Measurements from ENCODE around the gene ARSH.
"Not testable (repeated sequence)": the region's sequence is repeated elsewhere in the genome, so short reads cannot be mapped to it uniquely, and the experiment has no call there.

Gene ARSH, protein sequence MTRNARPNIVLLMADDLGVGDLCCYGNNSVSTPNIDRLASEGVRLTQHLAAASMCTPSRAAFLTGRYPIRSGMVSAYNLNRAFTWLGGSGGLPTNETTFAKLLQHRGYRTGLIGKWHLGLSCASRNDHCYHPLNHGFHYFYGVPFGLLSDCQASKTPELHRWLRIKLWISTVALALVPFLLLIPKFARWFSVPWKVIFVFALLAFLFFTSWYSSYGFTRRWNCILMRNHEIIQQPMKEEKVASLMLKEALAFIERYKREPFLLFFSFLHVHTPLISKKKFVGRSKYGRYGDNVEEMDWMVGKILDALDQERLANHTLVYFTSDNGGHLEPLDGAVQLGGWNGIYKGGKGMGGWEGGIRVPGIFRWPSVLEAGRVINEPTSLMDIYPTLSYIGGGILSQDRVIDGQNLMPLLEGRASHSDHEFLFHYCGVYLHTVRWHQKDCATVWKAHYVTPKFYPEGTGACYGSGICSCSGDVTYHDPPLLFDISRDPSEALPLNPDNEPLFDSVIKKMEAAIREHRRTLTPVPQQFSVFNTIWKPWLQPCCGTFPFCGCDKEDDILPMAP

DNA sequence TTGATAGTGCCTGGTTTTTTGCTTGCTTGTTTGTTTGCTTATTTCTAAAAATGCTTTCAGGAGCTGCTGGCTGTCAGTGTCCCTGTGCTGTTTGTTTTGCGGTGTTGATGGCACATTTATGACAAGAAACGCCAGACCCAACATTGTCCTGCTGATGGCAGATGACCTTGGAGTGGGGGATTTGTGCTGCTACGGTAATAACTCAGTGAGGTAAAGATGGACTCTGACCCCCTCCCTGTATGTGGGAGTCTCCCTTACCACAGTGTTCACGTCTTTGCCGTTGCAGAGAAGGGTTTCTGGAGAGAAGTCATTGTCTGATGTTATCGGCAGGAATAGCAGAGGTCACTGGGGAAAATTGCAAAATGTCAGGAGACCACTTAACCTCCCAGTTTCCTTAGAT lies at the start of gene ARSH:
Gene ARSH, plus strand, starts transcription at position 52 of the 400 bp plus-strand sequence. Its CDS starts 67 bp downstream, at position 119.
- no peak for DNase-seq (ENCODE audit: low spot score)

DNA sequence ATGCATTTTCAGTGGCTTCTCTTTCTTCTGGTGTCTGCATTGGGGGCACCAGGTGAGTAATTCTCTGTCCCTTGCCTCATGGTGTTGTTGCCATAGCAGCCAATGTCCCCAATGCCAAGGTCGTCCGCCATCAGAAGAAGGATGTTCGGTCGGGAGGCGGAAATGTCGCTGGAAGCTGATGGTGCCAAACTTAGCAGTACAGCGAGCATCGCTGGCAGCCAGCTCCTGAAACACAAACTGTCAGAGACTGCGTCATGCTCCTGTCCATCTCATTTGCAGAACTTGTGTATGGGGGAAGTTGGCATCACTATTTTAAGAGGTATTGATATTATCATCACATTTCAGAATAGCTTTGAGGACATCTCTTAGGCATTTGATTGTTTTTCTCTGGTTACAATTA lies 48.1 kb upstream of the ARSH start:
- no peak for DNase-seq (ENCODE audit: low spot score)

DNA sequence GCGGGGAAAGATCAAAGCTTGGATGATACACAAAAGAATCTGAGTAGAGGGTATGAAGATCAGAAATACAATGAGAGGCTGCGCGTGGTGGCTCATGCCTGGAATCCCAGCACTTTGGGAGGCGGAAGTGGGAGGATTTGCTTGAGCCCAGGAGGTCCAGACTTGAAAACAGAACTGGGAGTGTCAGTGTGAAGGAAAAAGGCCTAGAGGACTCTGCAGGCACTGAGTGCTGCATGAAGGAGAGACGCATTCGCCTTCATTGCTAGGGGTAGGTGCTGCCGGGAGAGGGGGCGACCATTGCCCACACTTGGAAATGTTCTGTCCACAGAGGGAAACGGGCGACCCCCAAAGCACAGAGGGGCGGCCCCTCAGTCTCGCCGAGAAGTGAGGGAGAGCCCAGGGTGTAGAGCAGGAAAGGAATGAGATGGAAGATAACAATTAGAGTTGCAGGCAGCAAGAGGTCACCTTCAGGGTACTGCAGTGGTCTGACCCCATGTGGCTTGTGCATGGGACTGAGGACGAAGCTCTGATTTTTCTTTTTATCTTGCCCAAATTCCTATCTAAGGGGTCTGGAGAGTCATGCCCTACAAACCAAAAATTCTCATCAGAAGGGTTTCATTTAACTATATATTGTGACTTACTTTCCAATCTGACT lies 45.4 kb upstream of the ARSH start:
- no peak for DNase-seq (ENCODE audit: low spot score)

DNA sequence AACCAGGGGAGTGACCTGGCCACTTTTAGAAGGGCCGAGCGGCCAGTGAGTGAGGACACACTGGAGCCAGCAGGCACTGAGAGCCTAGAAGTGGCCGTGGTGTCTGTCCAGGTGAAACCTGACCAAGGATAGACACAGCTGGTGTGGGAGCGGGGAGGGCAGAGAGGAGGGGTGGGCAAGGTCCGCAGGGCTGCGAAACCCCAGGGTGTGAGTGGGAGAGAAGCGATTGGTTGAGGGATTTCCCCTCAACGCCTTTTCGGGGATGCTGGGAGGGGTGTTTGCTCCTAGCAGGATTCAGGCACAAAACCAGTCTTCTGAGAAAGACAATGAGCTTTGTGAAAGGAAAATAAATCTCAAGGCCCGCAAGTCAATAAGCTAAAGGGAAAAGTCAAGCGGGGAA lies 44.0 kb upstream of the ARSH start:
- no peak for DNase-seq (ENCODE audit: low spot score)

DNA sequence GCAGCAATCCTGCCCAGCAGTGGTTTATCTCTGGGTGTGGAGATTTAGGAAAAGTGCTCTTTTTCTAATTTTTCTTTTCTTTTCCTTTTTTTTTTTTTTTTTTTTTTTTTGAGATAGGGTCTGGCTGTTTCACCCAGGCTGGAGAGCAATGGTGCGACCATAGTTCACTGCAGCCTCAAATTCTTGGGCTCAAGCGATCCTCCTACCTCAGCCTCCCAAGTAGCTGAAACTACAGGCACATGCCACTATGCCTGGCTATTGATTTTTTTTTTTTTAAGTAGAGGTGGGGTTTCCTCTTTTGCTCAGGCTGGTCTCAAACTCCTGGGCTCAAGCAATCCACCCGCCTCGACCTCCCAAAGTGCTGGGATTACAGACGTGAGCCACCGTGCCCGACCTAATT lies 42.9 kb upstream of the ARSH start:
- DNase-seq (ENCODE audit: low spot score) = not testable (repeated sequence)

DNA sequence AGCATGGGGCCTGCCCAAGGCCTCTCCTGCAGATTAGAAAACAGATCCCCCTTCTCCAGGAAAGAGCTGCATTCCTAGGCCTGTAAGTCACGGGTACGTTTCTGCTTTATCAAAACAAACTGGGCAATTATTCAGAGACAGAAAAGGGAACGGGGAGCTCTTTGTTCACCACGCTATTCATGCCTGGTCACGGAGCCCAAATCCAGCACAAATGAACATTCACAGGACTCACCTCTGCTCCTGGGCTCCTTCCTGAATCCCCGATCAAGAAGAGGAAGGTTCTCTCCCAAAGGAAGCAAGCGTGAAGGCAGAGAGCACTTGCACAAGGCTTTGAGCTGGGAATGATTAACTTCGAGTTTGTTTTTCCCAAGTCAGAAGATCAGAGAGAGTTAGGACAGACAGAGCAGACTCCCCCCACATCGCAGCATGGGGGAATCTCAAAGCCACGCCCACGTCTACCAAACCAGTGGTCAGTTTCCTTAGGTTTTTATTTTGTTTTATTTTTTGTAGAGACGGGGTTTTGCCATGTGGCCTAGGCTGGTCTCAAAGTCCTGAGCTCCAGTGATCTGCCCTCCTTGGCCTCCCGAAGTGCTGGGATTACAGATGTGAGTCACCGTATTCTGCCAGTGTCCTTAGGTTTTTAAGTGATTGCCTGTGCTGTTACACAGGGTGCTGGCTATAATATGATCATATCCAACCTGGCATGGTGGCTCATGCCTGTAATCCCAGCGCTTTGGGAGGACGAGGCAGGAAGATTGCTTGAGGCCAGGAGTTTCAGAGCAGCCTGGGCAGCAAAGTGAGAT lies 42.2 kb upstream of the ARSH start:
- not testable (repeated sequence) for DNase-seq (ENCODE audit: low spot score)

DNA sequence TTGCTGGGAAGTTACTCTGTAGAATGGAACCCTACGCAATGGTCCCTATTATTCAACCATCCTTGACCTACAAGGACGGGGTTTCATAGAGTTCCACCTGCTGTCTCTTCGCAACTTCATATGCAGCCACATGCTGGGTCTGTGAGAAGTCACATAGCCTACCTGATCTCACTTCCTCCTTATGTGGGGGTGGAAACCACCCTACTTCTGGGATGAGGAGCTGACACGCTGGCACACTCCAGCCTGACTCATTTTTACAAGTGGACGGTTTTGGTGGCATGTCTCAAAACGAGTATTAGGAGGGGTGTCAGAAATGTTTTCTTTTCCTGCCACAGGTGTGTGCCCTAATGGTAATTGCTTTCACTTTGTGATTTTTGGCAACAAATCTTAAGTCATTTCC lies 40.4 kb upstream of the ARSH start:
- no peak for DNase-seq (ENCODE audit: low spot score)

DNA sequence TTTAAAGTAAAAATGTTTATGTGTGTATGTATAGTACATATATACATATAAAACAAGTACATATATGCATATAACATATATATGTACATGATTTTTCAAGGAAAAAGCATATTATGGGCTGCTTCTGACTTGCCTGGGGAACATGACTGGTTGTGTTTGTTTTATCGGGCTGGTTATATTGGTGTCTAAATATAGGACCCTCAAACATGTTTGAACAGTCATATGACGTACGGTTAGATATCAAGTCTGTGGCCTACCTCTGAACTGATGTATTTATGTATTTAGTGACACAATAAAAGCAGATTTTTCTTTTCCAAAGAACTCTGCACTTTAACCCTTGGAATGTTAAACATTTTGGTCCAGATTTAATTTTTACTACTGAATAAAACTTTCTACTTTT lies 39.3 kb upstream of the ARSH start:
- no peak for DNase-seq (ENCODE audit: low spot score)

DNA sequence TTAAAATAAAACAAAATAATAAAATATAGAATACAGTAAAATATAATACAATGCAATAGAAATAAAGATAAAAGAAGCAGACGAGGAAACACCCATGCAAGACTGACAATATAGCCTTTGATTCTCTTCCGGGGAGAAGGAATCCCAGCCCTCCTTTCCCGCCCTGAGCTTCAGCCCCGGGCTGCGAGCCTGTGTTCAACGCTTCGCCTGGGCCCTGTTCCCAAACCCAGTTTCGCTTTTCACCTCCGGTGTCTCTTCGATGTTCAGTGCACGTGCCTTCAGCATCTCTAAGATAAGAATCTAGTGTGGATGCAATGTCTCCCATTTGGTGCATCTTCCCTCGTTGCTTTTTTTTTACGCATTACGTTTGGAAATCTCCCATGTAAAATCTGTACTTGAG lies 38.8 kb upstream of the ARSH start:
- no peak for DNase-seq (ENCODE audit: low spot score)

DNA sequence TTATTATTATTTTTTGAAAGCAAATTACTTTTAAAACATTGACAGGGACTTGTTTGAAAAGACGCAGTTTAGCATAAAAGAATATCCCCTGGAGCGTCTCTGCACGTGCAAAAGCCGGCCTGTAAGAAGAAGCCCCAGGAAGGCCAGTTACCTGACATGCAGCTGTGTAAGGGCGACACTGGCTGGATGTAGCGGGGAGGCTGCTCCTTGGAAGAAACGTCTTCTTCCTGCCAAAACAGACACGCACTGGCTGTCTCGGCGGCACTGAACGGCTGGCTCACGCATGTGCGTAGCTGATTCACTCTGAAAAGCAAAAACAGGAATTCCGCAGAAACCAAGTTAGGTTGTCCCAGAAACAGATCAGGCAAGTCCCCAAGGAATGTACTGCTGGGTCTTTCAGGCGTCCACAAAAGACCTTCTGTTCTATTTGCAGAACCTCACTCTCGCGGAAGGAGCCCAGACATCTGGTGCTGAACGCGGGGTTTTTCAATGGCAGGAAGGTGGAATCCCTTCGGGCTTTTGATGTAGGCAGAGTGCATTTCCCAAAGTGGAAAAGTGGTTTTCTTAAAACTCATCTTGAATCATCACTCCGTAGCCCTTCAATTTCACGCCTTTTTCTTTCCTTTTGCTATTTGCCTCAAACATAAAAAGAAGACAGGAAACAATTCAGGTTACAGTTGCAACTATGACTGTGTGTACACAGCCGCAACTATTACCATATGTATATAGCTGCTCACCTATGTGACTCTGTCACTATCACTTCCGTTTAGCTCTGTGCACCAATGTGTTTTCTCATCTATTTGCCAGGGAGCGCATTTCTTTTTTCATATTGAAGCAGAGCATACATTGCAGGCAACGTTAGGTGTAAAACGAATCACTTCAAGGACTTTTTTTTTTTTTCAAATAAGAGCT lies 38.1 kb upstream of the ARSH start:
- peak; percentile 35 for DNase-seq (ENCODE audit: low spot score)

DNA sequence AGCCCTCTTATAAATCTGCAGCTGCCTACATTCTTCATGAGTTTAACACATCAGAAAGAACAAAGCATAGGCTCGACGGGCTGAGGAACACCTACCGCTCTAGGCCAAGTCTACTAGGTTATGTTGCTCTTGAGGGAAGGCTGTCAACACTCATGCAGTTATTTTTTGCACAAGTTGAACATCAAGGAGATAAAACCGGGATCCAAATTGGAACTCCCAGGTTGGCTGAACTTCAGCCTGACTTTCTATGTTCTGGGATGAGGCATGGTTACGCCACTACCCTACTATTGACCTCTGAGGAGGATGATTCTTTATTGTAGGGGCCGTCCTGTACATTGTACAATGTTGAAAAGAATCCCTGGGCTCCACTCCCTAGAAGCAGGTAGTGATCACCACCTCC lies 37.3 kb upstream of the ARSH start:
- no peak for DNase-seq (ENCODE audit: low spot score)

DNA sequence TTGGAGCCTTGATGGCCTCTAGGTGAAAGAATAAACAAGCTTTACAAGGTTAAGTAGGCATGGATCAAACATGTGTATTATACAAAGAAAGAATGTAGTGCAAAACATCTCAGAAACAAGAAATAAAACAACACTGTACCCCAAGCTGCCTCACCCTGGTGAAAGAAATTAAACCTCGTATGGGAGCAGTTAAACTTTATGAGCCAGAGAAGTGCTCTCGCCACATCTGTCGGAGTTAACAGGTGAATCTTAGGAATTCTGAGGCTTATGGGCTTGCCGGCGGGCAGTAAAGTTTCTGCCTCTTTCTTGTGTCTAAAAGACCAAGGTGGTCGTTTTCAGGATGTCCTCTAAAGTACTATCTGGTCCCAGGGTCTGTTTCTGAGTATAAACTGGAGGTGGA lies 34.0 kb upstream of the ARSH start:
- no peak for DNase-seq (ENCODE audit: low spot score)

DNA sequence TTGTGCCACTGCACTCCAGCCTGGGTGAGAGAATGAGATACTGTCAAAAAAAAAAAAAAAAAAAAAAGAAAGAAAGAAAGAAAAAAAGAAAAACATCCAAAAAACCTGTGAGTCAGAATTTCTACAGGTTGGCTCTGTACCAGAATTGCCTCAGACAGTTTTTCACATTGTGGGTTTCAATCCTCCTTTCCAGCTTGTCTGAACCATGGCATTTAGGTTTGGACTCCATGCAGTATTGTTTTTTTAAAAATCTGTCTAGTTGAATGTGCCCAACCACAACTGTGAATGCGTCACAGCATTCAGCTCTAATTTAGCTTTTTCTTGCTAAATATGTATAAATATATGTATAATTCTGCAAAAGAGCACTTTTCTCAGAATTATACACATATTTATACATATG lies 31.4 kb upstream of the ARSH start:
- no peak for DNase-seq (ENCODE audit: low spot score)

DNA sequence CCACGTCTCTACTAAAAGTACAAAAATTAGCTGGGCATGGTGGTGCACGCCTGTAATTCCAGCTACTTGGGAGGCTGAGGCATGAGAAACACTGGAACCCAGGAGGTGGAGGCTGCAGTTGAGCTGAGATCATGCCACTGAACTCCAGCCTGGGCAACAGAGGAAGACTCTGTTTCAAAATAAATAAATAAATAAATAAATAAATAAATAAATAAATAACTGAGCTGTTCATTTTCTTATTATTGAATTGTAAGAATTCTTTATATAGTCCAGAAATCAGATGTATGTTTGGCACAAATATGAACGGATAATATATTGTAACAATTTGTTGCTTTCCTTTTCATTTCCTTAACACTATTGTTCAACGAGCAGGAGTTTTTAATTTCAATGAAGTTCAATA lies 27.7 kb upstream of the ARSH start:
- not testable (repeated sequence) for DNase-seq (ENCODE audit: low spot score)

DNA sequence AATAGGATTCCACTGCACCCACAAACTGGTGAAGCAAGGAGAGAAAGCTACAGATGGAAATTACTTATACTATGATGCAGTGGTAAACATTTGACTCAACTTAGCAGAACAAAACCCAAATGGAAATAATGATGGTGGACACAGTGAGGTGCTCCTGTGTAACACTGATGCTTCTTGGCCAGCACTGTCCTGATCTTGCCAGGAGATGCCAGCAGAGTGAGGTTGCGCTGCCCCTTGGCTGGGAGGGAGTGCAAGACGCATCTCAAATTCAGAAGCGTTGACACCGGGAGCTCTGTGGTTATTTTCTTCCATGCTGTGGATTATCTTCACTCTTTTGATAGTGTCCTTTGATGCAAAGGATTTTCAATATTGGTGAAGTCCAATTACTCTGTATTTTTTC lies 22.0 kb upstream of the ARSH start:
- no peak for DNase-seq (ENCODE audit: low spot score)

DNA sequence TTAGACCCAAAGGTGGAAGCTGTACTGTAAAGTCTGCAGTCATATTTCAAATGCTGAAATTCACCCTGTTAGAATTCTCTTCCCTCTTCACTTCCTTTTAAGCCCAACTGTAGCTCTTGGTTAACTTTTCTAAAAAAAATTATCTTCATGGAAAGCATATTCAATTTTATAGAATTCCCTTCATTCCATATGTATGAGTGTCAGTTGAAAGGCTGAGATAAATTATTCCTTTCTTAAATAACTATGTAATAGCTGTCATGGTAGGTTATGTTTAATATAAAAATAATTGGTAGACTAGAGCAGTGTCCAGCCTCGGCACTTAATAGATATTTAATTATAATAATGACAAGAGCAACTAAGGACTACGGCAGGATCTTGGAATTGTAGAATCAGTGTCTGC lies 16.8 kb upstream of the ARSH start:
- no peak for DNase-seq (ENCODE audit: low spot score)

DNA sequence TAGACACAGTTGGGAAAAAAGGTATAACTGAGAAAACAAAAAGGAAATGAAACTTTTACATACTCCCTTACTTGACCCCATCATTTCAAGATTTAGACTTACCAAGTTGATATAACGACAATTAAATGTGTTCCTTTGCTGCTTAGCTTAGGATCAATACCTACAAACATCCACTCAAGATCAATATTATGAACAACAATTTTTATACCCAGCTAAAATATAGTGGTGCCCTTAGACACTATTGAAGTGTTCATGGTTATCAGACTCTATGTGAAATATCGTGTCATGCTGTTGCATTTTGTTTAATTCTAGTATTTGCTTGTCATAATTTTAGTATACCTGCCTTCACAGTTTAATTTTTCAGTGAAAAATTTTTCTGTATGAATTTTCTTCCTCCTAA lies 4.2 kb downstream of the ARSH start:
- no peak for DNase-seq (ENCODE audit: low spot score)

DNA sequence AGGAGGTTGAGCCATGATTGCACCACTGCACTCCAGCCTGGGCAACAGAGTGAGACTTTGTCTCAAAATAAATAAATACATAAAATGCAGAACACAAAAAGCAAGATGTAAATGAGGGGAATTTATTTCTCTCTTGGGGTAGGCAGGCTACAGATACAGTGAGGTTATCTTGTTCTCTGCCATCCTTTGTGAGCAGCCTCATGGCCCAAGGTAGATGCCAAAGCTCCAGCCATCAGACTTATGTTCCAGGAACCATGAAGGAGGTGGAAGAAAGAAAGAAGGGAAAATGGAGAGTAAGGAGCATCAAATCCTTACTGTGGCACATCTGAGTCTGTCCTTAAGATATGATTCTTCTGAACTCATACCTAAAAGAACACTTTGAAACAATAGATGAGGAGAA lies 11.1 kb downstream of the ARSH start:
- DNase-seq (ENCODE audit: low spot score) = no peak

DNA sequence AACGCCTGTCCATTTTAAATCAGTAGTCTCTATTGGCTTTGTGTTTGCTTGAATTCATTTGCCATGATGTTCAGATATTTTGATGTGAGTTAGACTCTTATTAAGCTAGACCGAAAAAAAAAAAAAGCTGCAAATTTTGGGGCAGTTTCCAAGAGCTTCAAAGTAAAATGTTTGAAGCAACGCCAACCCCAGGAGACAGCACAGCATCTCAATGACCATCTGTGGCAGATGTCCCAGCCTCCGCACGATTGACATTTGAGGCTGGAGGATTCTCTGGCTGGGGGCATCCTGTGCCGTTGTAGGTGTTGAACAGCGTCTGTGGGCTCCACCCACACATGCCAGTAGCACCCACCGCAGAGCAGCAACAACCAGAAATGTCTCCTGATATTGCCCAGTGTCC lies 17.8 kb downstream of the ARSH start:
- no peak for DNase-seq (ENCODE audit: low spot score)

DNA sequence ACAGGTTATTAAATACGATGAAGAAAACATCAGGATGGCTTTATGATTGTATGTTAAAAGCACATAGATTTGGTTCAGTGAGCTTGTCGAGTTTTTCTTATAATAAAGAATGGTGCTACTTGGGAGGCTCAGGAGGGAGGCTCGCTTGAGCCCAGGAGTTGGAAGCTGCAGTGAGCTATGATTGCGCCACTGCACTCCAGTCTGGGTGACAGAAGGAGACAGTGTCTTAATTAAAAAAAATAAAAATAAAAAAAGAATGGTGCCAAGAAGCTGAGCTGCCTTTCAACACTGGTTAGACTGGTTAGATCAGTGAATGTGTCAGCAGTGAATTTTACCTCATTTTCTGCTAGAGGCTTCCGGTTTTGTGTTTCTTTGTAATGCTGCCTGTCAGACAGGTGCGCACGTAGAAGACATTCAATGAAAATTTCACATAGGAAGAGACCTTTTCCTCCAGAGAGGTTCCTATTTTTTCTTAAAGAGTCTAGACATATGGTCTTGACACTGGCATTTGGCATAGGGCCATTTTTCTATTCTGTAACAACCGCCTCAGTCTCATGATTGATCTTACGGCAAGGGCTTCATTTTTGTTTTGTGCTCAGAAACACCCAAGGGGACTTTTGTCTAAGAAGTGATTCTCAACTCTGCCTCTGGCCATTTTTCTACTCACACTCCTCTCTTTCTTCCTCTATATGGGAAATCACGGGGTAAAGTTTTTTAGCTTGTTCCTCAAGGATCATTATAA lies 19.9 kb downstream of the ARSH start:
- no peak for DNase-seq (ENCODE audit: low spot score)

DNA sequence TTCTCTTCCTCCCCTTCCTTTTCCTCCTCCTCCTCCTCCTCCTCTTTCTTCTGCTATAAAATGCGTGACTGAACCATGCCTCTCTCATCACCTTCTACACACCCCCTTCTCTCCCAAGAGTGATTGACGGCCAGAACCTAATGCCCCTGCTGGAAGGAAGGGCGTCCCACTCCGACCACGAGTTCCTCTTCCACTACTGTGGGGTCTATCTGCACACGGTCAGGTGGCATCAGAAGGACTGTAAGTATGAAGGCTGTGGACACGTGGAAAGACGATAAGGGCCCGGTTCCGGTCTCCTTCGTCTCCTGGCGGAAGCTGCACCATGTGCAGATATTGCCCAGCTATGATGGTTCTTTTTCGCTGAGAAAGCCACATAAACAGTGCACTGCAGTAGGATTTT lies 22.8 kb downstream of the ARSH start:
- DNase-seq (ENCODE audit: low spot score) = no peak

Measured in globus pallidus (tissue), 1 donor.